IPS-18a (cell line): Measurements from ENCODE around the gene TBCEL.
"Not testable (repeated sequence)": the region's sequence is repeated elsewhere in the genome, so short reads cannot be mapped to it uniquely, and the experiment has no call there.

Source experiments
- H3K27ac ChIP-seq: one replicate; pipeline ENCODE4 v1.5.1; 2013; ENCODE audit warnings: low read length
- H3K27me3 ChIP-seq: one replicate; pipeline ENCODE4 v1.6.1; 2013; ENCODE audit warnings: mild to moderate bottlenecking, low read length; ENCODE audit not compliant: control insufficient read depth, insufficient read depth
- H3K36me3 ChIP-seq: one replicate; pipeline ENCODE4 v1.6.1; 2013; ENCODE audit warnings: low read depth, low read length; ENCODE audit not compliant: control insufficient read depth
- H3K4me1 ChIP-seq: one replicate; pipeline ENCODE4 v1.6.1; 2013; ENCODE audit warnings: low read depth, low read length; ENCODE audit not compliant: control insufficient read depth
- H3K4me3 ChIP-seq: one replicate; pipeline ENCODE4 v1.5.1; 2013; ENCODE audit warnings: low read length
- H3K9ac ChIP-seq: one replicate; pipeline ENCODE4 v1.6.1; 2013; ENCODE audit warnings: mild to moderate bottlenecking, low read length, moderate library complexity
- H3K9me3 ChIP-seq: one replicate; pipeline ENCODE4 v1.6.1; 2013; ENCODE audit warnings: low read depth, low read length; ENCODE audit not compliant: control insufficient read depth

TBCEL gene

DNA sequence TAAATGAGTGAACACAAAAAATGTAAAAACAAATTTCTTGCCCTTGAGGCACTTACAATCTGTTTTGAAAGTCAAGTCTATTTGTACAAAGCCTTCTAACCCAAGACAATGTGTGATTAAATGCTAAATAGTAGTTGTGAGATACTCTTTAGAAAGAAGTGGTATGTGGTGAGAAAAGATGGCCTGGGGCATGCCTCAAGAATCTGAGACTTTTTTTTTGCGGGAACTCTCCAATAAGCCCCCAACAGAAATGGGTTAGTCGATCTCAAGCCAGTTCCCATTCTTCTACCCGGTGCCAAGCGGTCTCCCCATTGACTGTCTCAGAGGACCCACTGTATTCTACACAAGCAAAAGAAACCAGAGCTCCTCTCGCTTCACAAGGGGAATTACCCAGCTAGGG lies 26.9 kb upstream of the TBCEL start:
- H3K36me3 ChIP-seq = no peaks in the 10 kb centered on the region
- no peak overlapping the region for H3K9ac ChIP-seq
- H3K27ac ChIP-seq = no peak overlapping the region
- no peaks in the 10 kb centered on the region for H3K9me3 ChIP-seq
- peaks cover 5% of the 10 kb centered on the region for H3K4me1 ChIP-seq
- H3K4me3 ChIP-seq = no peak overlapping the region
- no peaks in the 10 kb centered on the region for H3K27me3 ChIP-seq

DNA sequence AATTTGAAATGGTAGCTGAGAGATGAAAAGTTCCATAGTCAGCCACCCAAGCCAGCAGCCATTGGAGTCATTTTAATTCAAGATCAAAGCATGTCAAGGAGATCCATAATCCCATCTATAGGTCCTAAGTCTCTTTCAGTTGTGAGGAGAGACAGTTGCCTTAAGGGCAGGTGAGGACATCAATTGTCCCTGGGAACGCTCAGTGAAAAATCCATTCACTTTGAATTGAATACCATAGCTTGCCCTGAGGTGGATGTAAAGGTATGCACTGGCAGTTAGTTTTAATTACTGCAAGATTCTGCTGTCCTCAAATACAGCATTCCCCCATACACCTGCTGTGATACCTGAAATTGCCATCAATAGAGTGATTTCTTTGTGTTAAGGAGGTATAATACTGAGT lies 25.3 kb upstream of the TBCEL start:
- Histone ChIP-seq H3K4me1 (peaks cover 4% of the 10 kb centered on the region), H3K9me3 (no peaks in the 10 kb centered on the region), H3K36me3 (no peaks in the 10 kb centered on the region), H3K27me3 (no peaks in the 10 kb centered on the region), H3K27ac (no peak overlapping the region), H3K9ac (no peak overlapping the region), H3K4me3 (no peak overlapping the region)

DNA sequence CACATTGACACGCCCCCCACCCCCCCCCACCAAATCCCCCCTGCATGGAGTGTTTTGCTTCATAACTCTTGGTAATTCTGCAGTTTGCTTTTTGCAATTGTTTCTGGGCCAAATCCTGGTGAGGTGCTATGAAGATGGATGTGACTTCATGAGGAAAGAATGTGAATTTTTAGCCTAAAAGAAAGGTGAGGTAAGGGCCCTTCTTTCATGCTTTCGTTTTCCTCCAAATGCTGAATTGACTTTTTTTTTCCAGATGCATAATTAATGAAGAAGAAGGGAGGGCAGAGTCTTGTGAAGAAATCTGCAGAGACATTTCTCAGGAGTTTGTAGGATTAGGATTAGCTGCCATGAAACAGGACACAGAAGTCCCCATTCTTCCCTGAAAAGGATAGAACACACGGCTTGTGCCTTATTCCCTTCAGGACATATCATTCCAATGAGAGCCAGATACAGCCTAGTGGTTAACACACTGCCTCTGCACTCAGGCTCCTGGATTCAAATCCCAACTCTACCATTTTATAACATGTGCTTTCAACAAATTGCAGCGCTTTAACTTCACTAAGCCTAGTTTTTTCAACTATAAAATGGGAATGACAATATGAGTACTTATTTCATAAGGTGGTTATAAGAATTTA lies 19.6 kb upstream of the TBCEL start:
- H3K27ac ChIP-seq = no peak overlapping the region
- no peaks in the 10 kb centered on the region for H3K27me3 ChIP-seq
- no peak overlapping the region for H3K9ac ChIP-seq
- no peaks in the 10 kb centered on the region for H3K36me3 ChIP-seq
- peaks cover 6% of the 10 kb centered on the region for H3K4me1 ChIP-seq
- no peaks in the 10 kb centered on the region for H3K9me3 ChIP-seq
- no peak overlapping the region for H3K4me3 ChIP-seq

DNA sequence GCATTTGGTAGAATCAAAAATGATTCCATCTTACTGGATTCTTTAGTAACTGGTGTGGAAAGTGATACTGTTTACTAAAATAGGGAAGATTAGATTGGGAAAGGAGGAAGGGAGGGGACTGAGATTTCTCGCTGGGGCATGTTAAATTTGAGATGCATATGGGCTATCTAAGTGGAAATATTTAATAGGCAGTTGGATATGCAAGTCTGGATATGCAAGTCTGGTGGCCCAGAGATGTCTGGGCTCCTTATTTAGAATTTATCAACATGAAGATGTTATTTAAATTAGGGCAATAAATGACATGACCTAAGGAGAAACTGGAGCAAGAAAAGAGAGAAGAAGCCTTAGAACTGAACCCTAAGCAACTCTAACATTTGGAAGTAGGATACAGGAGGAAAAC lies 17.0 kb upstream of the TBCEL start:
- H3K27me3 ChIP-seq = no peaks in the 10 kb centered on the region
- H3K27ac ChIP-seq = no peak overlapping the region
- no peak overlapping the region for H3K9ac ChIP-seq
- H3K36me3 ChIP-seq = no peaks in the 10 kb centered on the region
- no peaks in the 10 kb centered on the region for H3K9me3 ChIP-seq
- H3K4me3 ChIP-seq = no peak overlapping the region
- peaks cover 8% of the 10 kb centered on the region for H3K4me1 ChIP-seq

DNA sequence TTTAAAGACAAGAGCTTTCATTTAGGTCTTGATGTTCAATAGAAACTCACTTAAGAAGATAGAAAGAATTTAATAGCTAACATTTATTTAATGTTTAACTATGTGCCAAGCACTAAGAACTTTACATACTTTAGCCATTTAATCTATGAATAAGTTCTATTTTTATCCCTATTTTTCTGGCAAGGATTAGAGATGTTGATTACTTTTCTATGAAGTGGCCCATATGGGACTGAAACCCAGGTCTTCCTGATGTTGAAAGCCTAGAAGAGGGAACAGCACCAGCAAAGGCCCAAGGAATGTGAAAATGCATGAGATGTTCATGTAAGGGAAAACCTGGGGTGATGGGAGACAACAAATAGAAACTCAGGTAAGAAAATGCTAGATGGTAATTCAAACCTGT lies 15.4 kb upstream of the TBCEL start:
- Histone ChIP-seq H3K4me1 (peaks cover 14% of the 10 kb centered on the region), H3K9ac (no peak overlapping the region), H3K9me3 (no peaks in the 10 kb centered on the region), H3K4me3 (no peak overlapping the region), H3K27ac (no peak overlapping the region), H3K36me3 (no peaks in the 10 kb centered on the region), H3K27me3 (no peaks in the 10 kb centered on the region)

DNA sequence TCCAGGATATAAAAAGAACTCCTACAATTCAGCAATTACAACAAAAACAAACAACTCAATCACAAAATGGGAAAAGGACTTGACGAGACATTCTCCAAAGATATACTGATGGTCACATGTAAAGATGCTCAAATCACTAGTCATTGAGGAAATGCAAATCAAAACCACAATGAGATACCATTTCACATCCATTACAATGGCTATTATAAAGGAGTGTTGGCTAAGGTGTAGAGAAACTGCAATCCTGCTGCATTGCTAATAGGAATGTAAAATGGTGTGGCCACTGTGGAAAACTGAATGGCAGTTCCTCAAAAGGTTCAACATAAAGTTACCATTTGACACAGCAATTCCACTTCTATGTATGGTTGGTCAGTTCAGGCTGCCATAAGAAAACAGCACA lies 11.8 kb upstream of the TBCEL start:
- Histone ChIP-seq H3K27me3 (no peaks in the 10 kb centered on the region), H3K27ac (no peak overlapping the region), H3K9me3 (no peaks in the 10 kb centered on the region), H3K9ac (no peak overlapping the region), H3K4me1 (peaks cover 9% of the 10 kb centered on the region), H3K4me3 (peak overlapping the region; percentile 7), H3K36me3 (no peaks in the 10 kb centered on the region)

DNA sequence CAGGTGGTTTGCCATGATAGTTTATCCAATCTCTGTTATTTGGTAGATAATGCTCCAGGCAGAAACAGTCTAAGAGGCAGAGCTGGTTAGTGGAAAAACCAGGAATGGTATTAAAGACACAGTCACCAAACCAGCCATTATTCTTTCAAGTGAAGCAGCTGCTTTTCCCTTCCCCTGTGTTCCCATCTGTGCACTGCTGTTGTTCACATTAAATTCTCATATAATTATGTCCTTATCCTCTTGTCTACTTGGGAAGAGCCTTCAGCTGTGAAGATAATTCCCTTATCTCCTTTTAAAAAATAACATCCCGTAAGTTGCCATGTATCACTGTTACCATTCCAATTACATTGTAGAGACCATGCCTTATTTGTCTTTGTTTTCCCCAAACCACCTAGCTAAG lies 5.2 kb upstream of the TBCEL start:
- Histone ChIP-seq H3K27ac (no peak overlapping the region), H3K4me3 (no peak overlapping the region), H3K4me1 (no peaks in the 10 kb centered on the region), H3K9ac (no peak overlapping the region), H3K36me3 (no peaks in the 10 kb centered on the region), H3K27me3 (no peaks in the 10 kb centered on the region), H3K9me3 (no peaks in the 10 kb centered on the region)

DNA sequence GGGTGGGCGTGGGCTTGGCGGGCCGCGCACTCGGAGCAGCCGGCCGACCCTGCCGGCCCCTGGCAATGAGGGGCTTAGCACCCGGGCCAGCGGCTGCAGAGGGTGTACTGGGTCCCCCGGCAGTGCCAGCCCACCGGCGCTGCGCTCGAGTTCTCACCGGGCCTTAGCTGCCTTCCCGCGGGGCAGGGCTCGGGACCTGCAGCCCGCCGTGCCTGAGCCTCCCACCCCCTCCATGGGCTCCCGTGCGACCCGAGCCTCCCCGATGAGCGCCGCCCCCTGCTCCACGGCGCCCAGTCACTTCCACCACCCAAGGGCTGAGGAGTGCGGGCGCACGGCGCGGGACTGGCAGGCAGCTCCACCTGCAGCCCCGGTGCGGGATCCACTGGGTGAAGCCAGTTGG lies 2.2 kb upstream of the TBCEL start:
- H3K4me3 ChIP-seq, H3K4me1 ChIP-seq, H3K27me3 ChIP-seq, H3K27ac ChIP-seq, H3K9me3 ChIP-seq, H3K9ac ChIP-seq, H3K36me3 ChIP-seq: not testable (repeated sequence)

DNA sequence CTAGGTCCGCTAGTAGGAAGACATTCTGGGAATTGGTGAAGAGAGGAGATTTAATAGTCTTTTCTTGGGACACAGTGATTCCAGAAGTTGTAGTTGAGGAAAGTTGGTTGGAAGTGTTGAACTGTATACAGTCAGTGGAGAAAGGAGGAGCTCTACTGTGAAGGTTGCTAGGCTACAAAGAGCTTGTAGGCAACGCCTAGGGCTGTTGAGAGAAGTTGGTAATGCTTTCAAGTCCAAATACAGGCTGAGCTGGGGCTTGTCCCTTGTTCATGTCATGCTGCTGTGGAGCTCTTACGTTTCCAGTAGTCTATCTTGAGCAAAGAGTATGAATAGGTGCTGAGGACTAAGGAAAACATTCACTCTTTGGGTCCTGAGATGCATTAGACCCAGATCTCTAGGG lies 1.1 kb downstream of the TBCEL start:
- Histone ChIP-seq H3K4me3 (peak overlapping the region; percentile 67), H3K27ac (no peak overlapping the region), H3K9me3 (no peaks in the 10 kb centered on the region), H3K9ac (peak overlapping the region; percentile 68), H3K36me3 (no peaks in the 10 kb centered on the region), H3K4me1 (peaks cover 6% of the 10 kb centered on the region), H3K27me3 (no peaks in the 10 kb centered on the region)

DNA sequence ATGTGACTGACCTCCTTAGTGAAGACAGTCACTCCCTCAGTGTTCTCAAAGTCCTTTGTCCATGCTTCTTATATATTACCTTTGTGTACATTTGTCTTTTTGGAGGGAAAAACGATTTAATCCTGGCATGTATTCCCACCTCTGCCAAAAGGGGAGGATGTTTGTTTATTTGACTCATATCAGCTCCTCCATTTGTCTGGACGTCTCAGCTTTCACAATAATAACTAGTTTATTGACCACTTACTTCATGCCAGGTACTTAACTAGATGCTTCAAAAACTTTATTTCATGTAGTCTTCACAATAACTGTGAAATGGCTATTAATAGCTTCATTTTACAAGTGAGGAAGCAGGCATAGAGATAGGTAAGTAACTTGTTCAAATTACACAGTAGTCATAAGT lies 5.3 kb downstream of the TBCEL start:
- Histone ChIP-seq H3K9ac (no peak overlapping the region), H3K4me3 (no peak overlapping the region), H3K4me1 (peaks cover 6% of the 10 kb centered on the region), H3K9me3 (no peaks in the 10 kb centered on the region), H3K36me3 (no peaks in the 10 kb centered on the region), H3K27ac (no peak overlapping the region), H3K27me3 (no peaks in the 10 kb centered on the region)

DNA sequence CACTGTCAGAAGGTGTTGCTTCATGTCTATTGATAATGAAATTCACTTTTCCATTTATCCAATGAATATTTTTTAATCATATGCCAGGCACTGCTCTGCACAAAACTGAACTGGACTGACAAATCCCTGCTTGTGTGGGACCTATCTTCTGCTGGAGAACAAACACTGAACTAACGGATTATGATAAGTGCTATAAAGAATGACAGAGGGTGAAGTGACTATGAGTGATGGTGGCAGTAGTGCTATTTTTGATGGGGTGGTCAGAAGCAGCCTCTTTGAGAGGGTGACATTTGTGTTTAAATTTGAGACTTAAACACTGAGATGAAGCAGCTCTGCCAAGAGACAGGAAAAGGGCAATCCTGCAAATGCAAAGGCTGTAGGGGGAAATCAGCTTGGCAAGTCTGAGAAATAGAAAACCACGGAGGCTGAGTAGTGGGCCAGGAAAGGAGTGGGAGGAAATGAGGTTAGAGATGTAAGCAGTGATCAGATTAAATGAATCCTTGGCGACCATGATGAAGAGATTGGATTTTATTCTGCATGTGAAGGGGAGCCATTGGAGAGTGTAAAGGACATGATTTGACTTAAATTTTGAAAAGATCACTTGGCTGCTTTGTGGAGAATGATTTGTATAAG lies 6.0 kb downstream of the TBCEL start:
- no peaks in the 10 kb centered on the region for H3K36me3 ChIP-seq
- no peaks in the 10 kb centered on the region for H3K27me3 ChIP-seq
- H3K4me3 ChIP-seq = no peak overlapping the region
- H3K9me3 ChIP-seq = no peaks in the 10 kb centered on the region
- peaks cover 3% of the 10 kb centered on the region for H3K4me1 ChIP-seq
- H3K9ac ChIP-seq = no peak overlapping the region
- H3K27ac ChIP-seq = no peak overlapping the region

DNA sequence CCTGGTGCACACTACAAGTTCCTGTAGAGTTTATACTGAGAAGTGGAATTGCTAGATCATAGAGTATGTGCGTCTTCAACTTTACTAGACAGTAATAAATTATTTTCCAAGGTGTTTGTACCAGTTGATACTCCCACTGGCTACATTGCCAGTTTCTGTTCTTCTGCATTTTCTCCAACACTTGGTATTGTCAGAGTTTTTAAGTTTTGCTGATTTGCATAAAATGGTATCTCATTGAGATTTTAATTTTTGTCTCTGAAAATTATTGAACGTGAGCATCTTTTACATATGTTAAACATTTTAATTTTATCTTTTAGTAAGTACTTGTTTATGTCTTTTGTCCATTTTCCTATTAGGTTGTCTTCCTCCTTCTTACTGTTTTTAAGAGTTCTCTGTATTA lies 7.3 kb downstream of the TBCEL start:
- no peak overlapping the region for H3K4me3 ChIP-seq
- H3K36me3 ChIP-seq = no peaks in the 10 kb centered on the region
- H3K9me3 ChIP-seq = no peaks in the 10 kb centered on the region
- no peak overlapping the region for H3K9ac ChIP-seq
- peaks cover 6% of the 10 kb centered on the region for H3K4me1 ChIP-seq
- H3K27ac ChIP-seq = no peak overlapping the region
- H3K27me3 ChIP-seq = no peaks in the 10 kb centered on the region
